H1 (cell line): ENCODE measurements around the gene HAS3. TPM values are rescaled to one million over a fixed set of nuclear protein-coding genes. Genes with fewer than 3 reads are reported as not detected.

Experiments used
- CTCF ChIA-PET: fragments of 300-600 bp; sonication (Branson Sonifier 250); formaldehyde crosslinking; loops from one replicate; lab custom pipeline; 2021; ENCODE audit not compliant: partially characterized antibody; lab: Charles Lee
- POLR2A ChIA-PET: fragments of 300-600 bp; sonication (Branson Sonifier 250); formaldehyde crosslinking; loops from one replicate; lab custom pipeline; 2021; ENCODE audit warnings: inconsistent platforms; ENCODE audit not compliant: partially characterized antibody; lab: Charles Lee
- DNase-seq, 2 experiments: peaks; one replicate each; pipeline versions ENCODE4 v3.0.0 to v3.0.0-alpha.2; 2010 to 2022; ENCODE audit warnings: low spot score in 2 of 2, low read depth in 1 of 2, mixed read lengths in 1 of 2
- FAIRE-seq: peaks from 2 replicates; lab custom pipeline; 2011; peaks lifted over from hg19 to GRCh38; lab: Jason Lieb, UNC
- H2AFZ ChIP-seq: 2 replicates; pipeline ENCODE4 v1.8.1; 2012; ENCODE audit warnings: low read length, inconsistent platforms
- H2AK5ac ChIP-seq: 2 replicates; pipeline ENCODE4 v1.6.1; 2013; ENCODE audit warnings: low read depth, low read length
- H2BK120ac ChIP-seq: replicated peaks from 2 replicates; pipeline ENCODE3; 2013; ENCODE audit warnings: low read depth, low read length, inconsistent platforms
- H2BK12ac ChIP-seq: 2 replicates; pipeline ENCODE4 v1.6.1; 2013; ENCODE audit warnings: low read depth, low read length
- H2BK15ac ChIP-seq: 2 replicates; pipeline ENCODE4 v1.6.1; 2013; ENCODE audit warnings: low read length
- H2BK20ac ChIP-seq: 2 replicates; pipeline ENCODE4 v1.6.1; 2013; ENCODE audit warnings: low read length
- H2BK5ac ChIP-seq: 2 replicates; pipeline ENCODE4 v1.6.1; 2013; ENCODE audit warnings: low read depth, low read length
- H3K14ac ChIP-seq: 2 replicates; pipeline ENCODE4 v1.6.1; 2013; ENCODE audit warnings: inconsistent platforms; ENCODE audit not compliant: insufficient read length
- H3K18ac ChIP-seq: 2 replicates; pipeline ENCODE4 v1.6.1; 2013; ENCODE audit warnings: low read length; ENCODE audit errors: extremely low read depth
- H3K23ac ChIP-seq: 2 replicates; pipeline ENCODE4 v1.6.1; 2013; ENCODE audit warnings: inconsistent platforms; ENCODE audit not compliant: insufficient read length
- H3K23me2 ChIP-seq: 2 replicates; pipeline ENCODE4 v1.6.1; 2013; ENCODE audit warnings: low read depth, low read length
- H3K27ac ChIP-seq: 2 replicates; pipeline ENCODE4 v1.6.1; 2011; ENCODE audit warnings: low read depth, low read length, inconsistent platforms
- H3K27me3 ChIP-seq, 4 experiments: replicated peaks in 1 of 4; 1 replicate in 1 of 4; 2 replicates in 3 of 4; pipeline versions ENCODE4 v1.6.1 to v1.8.1; 2011 to 2013; ENCODE audit warnings: low read length in 3 of 4, mild to moderate bottlenecking in 3 of 4, inconsistent platforms in 2 of 4, mixed read lengths in 2 of 4, moderate library complexity in 1 of 4; ENCODE audit not compliant: control insufficient read depth in 3 of 4, insufficient read depth in 3 of 4; ENCODE audit errors: extremely low read depth in 1 of 4
- H3K36me3 ChIP-seq, 4 experiments: 2 replicates each; pipeline versions ENCODE4 v1.6.1 to v1.8.1; 2011 to 2013; ENCODE audit warnings: mild to moderate bottlenecking in 4 of 4, low read length in 3 of 4, moderate library complexity in 2 of 4, control low read depth in 1 of 4, inconsistent platforms in 1 of 4; ENCODE audit not compliant: insufficient read depth in 4 of 4, control insufficient read depth in 2 of 4
- H3K4ac ChIP-seq: replicated peaks from 2 replicates; pipeline ENCODE3; 2013; ENCODE audit warnings: low read length, low read depth, mixed read lengths, inconsistent platforms; ENCODE audit not compliant: insufficient read length
- H3K4me1 ChIP-seq, 4 experiments: replicated peaks in 1 of 4; 1 replicate in 1 of 4; 2 replicates in 3 of 4; pipeline versions ENCODE4 v1.6.1 to v1.8.1; 2011 to 2013; ENCODE audit warnings: low read length in 3 of 4, inconsistent platforms in 2 of 4, mixed read lengths in 1 of 4; ENCODE audit not compliant: insufficient read depth in 4 of 4, control insufficient read depth in 3 of 4
- H3K4me2 ChIP-seq, 2 experiments: 2 replicates each; pipeline versions ENCODE4 v1.6.1 to v1.8.1; 2011 to 2013; ENCODE audit warnings: low read depth in 2 of 2, low read length in 2 of 2, control low read depth in 1 of 2, inconsistent platforms in 1 of 2, mild to moderate bottlenecking in 1 of 2; ENCODE audit not compliant: insufficient read depth in 1 of 2
- H3K4me3 ChIP-seq, 4 experiments: fragments of 200-600, 300-600 bp in 1 of 4; sonication (generic), shearing (Covaris generic), sonication (Bioruptor Twin) in 1 of 4; 2 replicates each; pipeline versions ENCODE4 v1.5.1 to v1.8.1; 2011 to 2016; ENCODE audit warnings: low read length in 4 of 4, low read depth in 3 of 4, control low read depth in 2 of 4, inconsistent platforms in 2 of 4, mild to moderate bottlenecking in 2 of 4, mixed read lengths in 1 of 4, moderate library complexity in 1 of 4; ENCODE audit not compliant: insufficient read depth in 2 of 4; ENCODE audit errors: extremely low read depth in 1 of 4
- H3K56ac ChIP-seq: replicated peaks from 2 replicates; pipeline ENCODE3; 2013; ENCODE audit warnings: low read depth, mild to moderate bottlenecking, mixed read lengths, low read length, inconsistent platforms; ENCODE audit not compliant: insufficient read length
- H3K79me1 ChIP-seq: 2 replicates; pipeline ENCODE4 v1.6.1; 2013; ENCODE audit warnings: low read depth, low read length, control low read depth
- H3K79me2 ChIP-seq, 2 experiments: 2 replicates each; pipeline versions ENCODE4 v1.6.1 to v1.8.1; 2012 to 2013; ENCODE audit warnings: low read length in 2 of 2, mild to moderate bottlenecking in 2 of 2, inconsistent platforms in 1 of 2; ENCODE audit not compliant: insufficient read depth in 2 of 2, control insufficient read depth in 1 of 2
- H3K9ac ChIP-seq, 4 experiments: replicated peaks in 1 of 4; 1 replicate in 1 of 4; 2 replicates in 3 of 4; pipeline versions ENCODE4 v1.6.1 to v1.8.1; 2011 to 2013; ENCODE audit warnings: low read depth in 3 of 4, low read length in 3 of 4, control low read depth in 2 of 4, mild to moderate bottlenecking in 2 of 4, moderate library complexity in 2 of 4, inconsistent platforms in 1 of 4; ENCODE audit errors: extremely low read depth in 1 of 4
- H3K9me3 ChIP-seq, 2 experiments: 2 replicates each; pipeline versions ENCODE4 v1.6.1 to v1.8.1; 2012 to 2013; ENCODE audit warnings: mild to moderate bottlenecking in 2 of 2, moderate library complexity in 2 of 2, control low read depth in 1 of 2, inconsistent platforms in 1 of 2, low read depth in 1 of 2, low read length in 1 of 2, mixed read lengths in 1 of 2; ENCODE audit not compliant: insufficient read depth in 2 of 2
- H4K20me1 ChIP-seq, 2 experiments: replicated peaks in 1 of 2; 2 replicates each; pipeline versions ENCODE3 to v1.8.1; 2011 to 2013; ENCODE audit warnings: inconsistent platforms in 2 of 2, low read length in 2 of 2, mild to moderate bottlenecking in 1 of 2; ENCODE audit not compliant: insufficient read depth in 2 of 2, control insufficient read depth in 1 of 2
- H4K5ac ChIP-seq: 2 replicates; pipeline ENCODE4 v1.6.1; 2013; ENCODE audit warnings: low read length, low read depth, mixed read lengths, inconsistent platforms; ENCODE audit not compliant: insufficient read length
- H4K8ac ChIP-seq: 2 replicates; pipeline ENCODE4 v1.8.0; 2013; ENCODE audit warnings: mild to moderate bottlenecking, moderate library complexity, low read length, inconsistent platforms; ENCODE audit not compliant: insufficient read depth; ENCODE audit errors: extremely low read depth
- H4K91ac ChIP-seq: replicated peaks from 2 replicates; pipeline ENCODE3; 2013; ENCODE audit warnings: low read length, mixed read lengths, inconsistent platforms; ENCODE audit not compliant: insufficient read length
- CBX5 ChIP-seq: fragments of 300-800, 300-1000 bp; sonication (generic); IDR thresholded peaks from 2 replicates; pipeline ENCODE4 v1.7.1; 2016; ENCODE audit warnings: antibody characterized with exemption, low read length, low read depth
- CEBPB ChIP-seq: IDR thresholded peaks from 2 replicates; pipeline ENCODE4 v1.6.1; 2012; ENCODE audit warnings: low read depth, low read length
- KDM1A ChIP-seq: fragments of 200-600, 300-600 bp; sonication (generic); IDR thresholded peaks from 2 replicates; pipeline ENCODE4 v1.7.1; 2016; ENCODE audit warnings: mild to moderate bottlenecking, low read length, borderline replicate concordance
- RXRA ChIP-seq: IDR thresholded peaks from 2 replicates; pipeline ENCODE4 v1.6.1; 2011; ENCODE audit warnings: low read depth, mild to moderate bottlenecking, low read length, moderate library complexity; ENCODE audit not compliant: insufficient read depth
- SIX5 ChIP-seq: IDR thresholded peaks from 2 replicates; pipeline ENCODE4 v1.6.1; 2011; ENCODE audit warnings: mild to moderate bottlenecking, low read depth, low read length
- SP1 ChIP-seq: IDR thresholded peaks from 2 replicates; pipeline ENCODE4 v1.6.1; 2011; ENCODE audit warnings: low read depth, low read length
- SUZ12 ChIP-seq: fragments of 200-600 bp; sonication (generic); IDR thresholded peaks from 2 replicates; pipeline ENCODE4 v1.6.1; 2012; ENCODE audit warnings: mild to moderate bottlenecking, inconsistent platforms, low read length, moderate library complexity, mixed read lengths
- TAF1 ChIP-seq: IDR thresholded peaks from 2 replicates; pipeline ENCODE4 v1.6.1; 2011; ENCODE audit warnings: mild to moderate bottlenecking, low read depth, low read length
- WGBS, 2 experiments: shearing (Covaris generic) in 1 of 2; methylation state at CpG; one replicate each; pipeline versions ENCODE4 v1.1.6 to v1.1.7; 2013 to 2015; ENCODE audit warnings: low lambda C conversion rate in 2 of 2, mixed read lengths in 2 of 2, inconsistent platforms in 1 of 2, low coverage in 1 of 2, missing lambda C conversion rate in 1 of 2; ENCODE audit not compliant: insufficient replicate concordance in 2 of 2, insufficient coverage in 1 of 2, insufficient read length in 1 of 2; ENCODE audit errors: extremely low coverage in 1 of 2, missing lambda C conversion rate in 1 of 2; 5-methylcytosine and 5-hydroxymethylcytosine counted together
- polyA plus RNA-seq, 7 experiments: library from polyadenylated mRNA; depleted of rRNA in 3 of 7; stranded (reverse) in 5 of 7; unstranded in 2 of 7; fragments of >200 nt in 5 of 7; fragments of 200-250 nt in 2 of 7; gene quantifications; 1 replicate in 5 of 7; 2 replicates in 1 of 7; 4 replicates in 1 of 7; pipeline versions ENCODE4 v1.2.1 to v1.2.3, GENCODE V29; 2011 to 2013; ENCODE audit warnings: missing spikeins in 2 of 7, mixed read lengths in 2 of 7
- total RNA-seq: library from RNA; stranded (reverse); fragmentation: NEBNext Ultra II Directional; extraction: Animal tissue kit (Norgen Biotek cat#: 25700); gene quantifications from 2 replicates; pipeline ENCODE4 v1.2.1, GENCODE V29; 2021

The HAS3 gene
- total and polyA plus RNA-seq, 2 of the 8 experiments (the other 6 are each of a cell fraction or from before 2014, with no cell fraction given) = 32.1 to 69.6 TPM

DNA sequence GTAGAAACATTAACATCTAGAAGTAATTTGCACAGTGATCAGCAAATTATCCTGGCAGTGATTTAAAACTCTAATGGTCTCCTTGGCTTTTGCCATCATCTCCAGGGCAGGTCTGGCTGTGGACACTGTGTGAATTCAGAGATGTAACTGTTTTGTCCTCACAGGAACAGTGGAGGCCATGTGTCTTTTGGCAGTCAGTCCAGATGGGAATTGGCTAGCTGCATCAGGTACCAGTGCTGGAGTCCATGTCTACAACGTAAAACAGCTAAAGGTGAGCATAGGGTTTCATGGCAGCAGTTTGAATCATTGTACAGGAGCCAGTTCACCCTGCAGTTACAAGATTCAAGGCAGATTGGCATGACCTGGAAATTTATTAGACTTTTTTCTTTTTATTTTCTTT, 54.7 kb downstream of the HAS3 start:
- H3K14ac ChIP-seq = no peak overlapping the region
- ChIA-PET POLR2A (interaction anchor here (0.6 kb wide), 1 partner anchor 142 kb away, joined by 3 read pairs; no protein-coding TSS in a partner anchor), CTCF (interaction anchor here (1.2 to 1.9 kb wide), 3 partner anchors 9 to 125 kb away, joined by 3 to 20 read pairs (median 4); no protein-coding TSS in a partner anchor)
- 100% methylated on average over 1 of the region's 1 CpG; no CpG with 5 or more reads in 1 of the 2 experiments for WGBS, 2 experiments
- no peak overlapping the region for H2BK20ac ChIP-seq
- no peak overlapping the region for H2AK5ac ChIP-seq
- no peaks in the 10 kb centered on the region for H3K9me3 ChIP-seq
- no peak overlapping the region for H3K56ac ChIP-seq
- no peak overlapping the region for H3K4me3 ChIP-seq
- no peak overlapping the region for H3K23ac ChIP-seq
- no peak for DNase-seq
- no peak overlapping the region for H4K5ac ChIP-seq
- H3K79me2 ChIP-seq = no peaks in the 10 kb centered on the region
- H3K4me2 ChIP-seq = no peak overlapping the region
- no peak overlapping the region for H4K8ac ChIP-seq
- peaks cover 23 to 76% (median 60%) of the 10 kb centered on the region in 4 experiments for H3K36me3 ChIP-seq
- no peak overlapping the region for H3K9ac ChIP-seq
- H4K91ac ChIP-seq = no peak overlapping the region
- no peak overlapping the region for H2AFZ ChIP-seq
- no peak overlapping the region for H2BK5ac ChIP-seq
- H3K27me3 ChIP-seq = no peaks in the 10 kb centered on the region
- no peaks in the 10 kb centered on the region for H3K4me1 ChIP-seq
- no peak overlapping the region for H2BK15ac ChIP-seq
- no peak overlapping the region for H3K27ac ChIP-seq
- no peak overlapping the region for H2BK120ac ChIP-seq
- H3K4ac ChIP-seq = no peak overlapping the region
- H3K18ac ChIP-seq = no peak overlapping the region
- no peak overlapping the region for H2BK12ac ChIP-seq
- H4K20me1 ChIP-seq = peaks cover 0 to 2% of the 10 kb centered on the region in 2 experiments
- H3K79me1 ChIP-seq = no peaks in the 10 kb centered on the region
- no peaks in the 10 kb centered on the region for H3K23me2 ChIP-seq
- no peak for FAIRE-seq
- TF ChIP-seq RXRA = no peak
- TF ChIP-seq KDM1A = no peak
- TF ChIP-seq SP1 = no peak
- TF ChIP-seq CBX5 = no peak
- TF ChIP-seq SIX5 = no peak
- no peak for TF ChIP-seq CEBPB
- TF ChIP-seq SUZ12 = no peak
- TF ChIP-seq TAF1 = no peak
